GM23338 (cell line): Measurements from ENCODE around the gene SCAF8. TPM values are rescaled to one million over a fixed set of nuclear protein-coding genes. Genes with fewer than 3 reads are reported as not detected.

Experiments
- ATAC-seq: fragments of 200-7000 bp; cut with Tn5 transposase; 3 replicates; pipeline ENCODE4 v1.9.1; 2020
- DNase-seq: peaks from one replicate; pipeline ENCODE4 v3.0.0-alpha.2; 2015; ENCODE audit warnings: low spot score
- H2AFZ ChIP-seq: fragments of 200-600 bp; sonication (generic); 2 replicates; pipeline ENCODE4 v1.8.0; 2016; ENCODE audit warnings: antibody characterized with exemption, mild to moderate bottlenecking, moderate library complexity
- H3F3A ChIP-seq: fragments of 200-600 bp; sonication (generic); replicated peaks from 2 replicates; pipeline ENCODE4 v1.8.0; 2017; ENCODE audit warnings: antibody characterized with exemption, mixed run types, low read depth
- H3K27ac ChIP-seq: fragments of 200-600 bp; sonication (generic); 2 replicates; pipeline ENCODE4 v1.6.1; 2016; ENCODE audit warnings: low read depth
- H3K27me3 ChIP-seq: fragments of 200-600 bp; sonication (generic); 2 replicates; pipeline ENCODE4 v1.8.0; 2016; ENCODE audit warnings: mild to moderate bottlenecking, mixed run types, moderate library complexity; ENCODE audit not compliant: insufficient read depth
- H3K36me3 ChIP-seq: fragments of 200-600 bp; sonication (generic); 2 replicates; pipeline ENCODE4 v1.8.0; 2016; ENCODE audit warnings: mild to moderate bottlenecking; ENCODE audit not compliant: insufficient read depth
- H3K4me1 ChIP-seq: fragments of 200-600 bp; sonication (generic); 2 replicates; pipeline ENCODE4 v1.8.0; 2016; ENCODE audit warnings: mild to moderate bottlenecking, moderate library complexity; ENCODE audit not compliant: insufficient read depth
- H3K4me2 ChIP-seq: fragments of 200-600 bp; sonication (generic); 2 replicates; pipeline ENCODE4 v1.7.1; 2017; ENCODE audit warnings: mixed run types
- H3K4me3 ChIP-seq: fragments of 200-600 bp; sonication (generic); 2 replicates; pipeline ENCODE4 v1.6.1; 2016; ENCODE audit warnings: mixed run types
- H3K79me2 ChIP-seq: fragments of 200-600 bp; sonication (generic); replicated peaks from 2 replicates; pipeline ENCODE4 v1.8.0; 2017; ENCODE audit warnings: mild to moderate bottlenecking; ENCODE audit not compliant: insufficient read depth
- H3K9me2 ChIP-seq: fragments of 200-600 bp; sonication (generic); 2 replicates; pipeline ENCODE4 v1.8.0; 2017; ENCODE audit not compliant: insufficient read depth
- H4K20me1 ChIP-seq: fragments of 200-600 bp; sonication (generic); replicated peaks from 2 replicates; pipeline ENCODE4 v1.8.0; 2017; ENCODE audit warnings: mild to moderate bottlenecking; ENCODE audit not compliant: insufficient read depth
- H3K27ac Mint-ChIP-seq: 2 replicates; pipeline ENCODE4 v1.8.0; 2020; ENCODE audit warnings: inconsistent platforms, mild to moderate bottlenecking, moderate library complexity, mixed read lengths
- H3K27me3 Mint-ChIP-seq: 3 replicates; pipeline ENCODE4 v1.8.0; 2022; ENCODE audit warnings: low read depth, mild to moderate bottlenecking, moderate library complexity, mixed read lengths, inconsistent platforms; ENCODE audit not compliant: insufficient read depth, poor library complexity
- H3K36me3 Mint-ChIP-seq: 3 replicates; pipeline ENCODE4 v1.8.0; 2021; ENCODE audit warnings: low read depth, mild to moderate bottlenecking, inconsistent platforms, moderate library complexity, mixed read lengths
- H3K4me1 Mint-ChIP-seq: 3 replicates; pipeline ENCODE4 v1.8.0; 2020; ENCODE audit warnings: mild to moderate bottlenecking, inconsistent platforms, mixed read lengths
- H3K4me3 Mint-ChIP-seq: 3 replicates; pipeline ENCODE4 v1.8.0; 2021; ENCODE audit warnings: moderate library complexity, mild to moderate bottlenecking, inconsistent platforms, mixed read lengths
- H3K9me3 Mint-ChIP-seq: 3 replicates; pipeline ENCODE4 v1.8.0; 2020; ENCODE audit warnings: moderate library complexity, mild to moderate bottlenecking, inconsistent platforms, mixed read lengths
- CREB1 ChIP-seq: fragments of 250-450 bp; sonication (Bioruptor Pico); IDR thresholded peaks from 2 replicates; pipeline ENCODE4 v1.5.0; 2020; ENCODE audit warnings: low read depth, mild to moderate bottlenecking, moderate library complexity
- EZH2 ChIP-seq: fragments of 200-600 bp; sonication (generic); IDR thresholded peaks from one replicate; pipeline ENCODE4 v1.8.0; 2017; ENCODE audit warnings: antibody characterized with exemption, mild to moderate bottlenecking, low read depth; ENCODE audit not compliant: unreplicated experiment
- EZH2phosphoT487 ChIP-seq: fragments of 200-600 bp; sonication (generic); IDR thresholded peaks from one replicate; pipeline ENCODE4 v1.8.1; 2018; ENCODE audit warnings: antibody characterized with exemption; ENCODE audit not compliant: unreplicated experiment
- JUNB ChIP-seq: IDR thresholded peaks from one replicate; pipeline ENCODE4 v1.6.1; 2016; ENCODE audit warnings: antibody characterized with exemption; ENCODE audit not compliant: unreplicated experiment
- NANOG ChIP-seq: IDR thresholded peaks from 2 replicates; pipeline ENCODE4 v1.6.1; 2016; ENCODE audit warnings: antibody characterized with exemption, borderline replicate concordance
- POLR2AphosphoS5 ChIP-seq: IDR thresholded peaks from 2 replicates; pipeline ENCODE4 v1.6.1; 2016; ENCODE audit warnings: antibody characterized with exemption, low read depth
- STAT1 ChIP-seq: IDR thresholded peaks from one replicate; pipeline ENCODE4 v1.6.1; 2016; ENCODE audit warnings: antibody characterized with exemption; ENCODE audit not compliant: unreplicated experiment
- ZNF114 ChIP-seq: fragments of 250-450 bp; sonication (Bioruptor Pico); IDR thresholded peaks from 2 replicates; pipeline ENCODE4 v1.5.0; 2020; ENCODE audit warnings: mild to moderate bottlenecking, moderate library complexity
- ZNF331 ChIP-seq: fragments of 250-450 bp; sonication (Bioruptor Pico); IDR thresholded peaks from 2 replicates; pipeline ENCODE4 v1.5.0; 2020; ENCODE audit warnings: low read depth, mild to moderate bottlenecking, moderate library complexity
- polyA plus RNA-seq: library from polyadenylated mRNA; unstranded; fragments of >200 nt; fragmentation: Nextera tagmentation; extraction: Ambion mirVana; gene quantifications from 2 replicates; pipeline ENCODE4 v1.2.1, GENCODE V29; 2016
- total RNA-seq: library from RNA; depleted of rRNA; stranded (reverse); fragments of >200 nt; shearing (Covaris generic); gene quantifications from 2 replicates; pipeline ENCODE4 v1.2.3, GENCODE V29; 2014
- TF ChIP-seq, protein P1 (sequence below): fragments of 250-450 bp; sonication (Bioruptor Pico); IDR thresholded peaks from 2 replicates; pipeline ENCODE4 v1.5.0; 2020; ENCODE audit warnings: mild to moderate bottlenecking, moderate library complexity
- TF ChIP-seq, protein P2 (sequence below): IDR thresholded peaks from 2 replicates; pipeline ENCODE4 v1.6.1; 2016; ENCODE audit warnings: antibody characterized with exemption
- TF ChIP-seq, protein P3 (sequence below), 2 experiments: fragments of 200-600 bp in 1 of 2; sonication (generic) in 1 of 2; conservative IDR thresholded peaks; 2 replicates each; pipeline versions ENCODE4 v1.5.1 to v1.6.1; 2016 to 2017; ENCODE audit warnings: antibody characterized with exemption in 2 of 2, low read depth in 2 of 2, mild to moderate bottlenecking in 2 of 2, moderate library complexity in 1 of 2
- TF ChIP-seq, protein P4 (sequence below): IDR thresholded peaks from one replicate; pipeline ENCODE4 v1.6.1; 2018; ENCODE audit warnings: antibody characterized with exemption; ENCODE audit not compliant: unreplicated experiment

The SCAF8 gene
- total and polyA plus RNA-seq, 2 experiments from 2014 or later, result 13.8 to 37.9 TPM

DNA sequence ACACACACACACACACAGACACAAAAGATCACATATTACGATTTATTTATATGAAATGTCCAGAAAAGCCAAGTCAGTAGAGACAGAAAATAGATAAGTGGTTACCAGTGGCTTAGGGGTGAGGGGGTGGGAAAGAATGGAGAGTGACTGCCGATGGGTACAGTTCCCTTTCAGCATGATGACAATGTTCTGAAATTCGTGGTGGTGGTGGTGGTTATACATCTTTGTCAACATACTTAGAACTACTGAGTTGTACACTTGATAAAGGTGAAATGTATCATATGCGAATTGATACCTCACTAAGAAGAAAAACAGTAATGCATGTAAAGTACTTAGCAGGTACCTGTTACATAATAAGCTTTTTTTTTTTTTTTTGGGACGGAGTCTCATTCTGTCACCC is 124.3 kb downstream of the SCAF8 start (continued):
- TF ChIP-seq, protein P1, sequence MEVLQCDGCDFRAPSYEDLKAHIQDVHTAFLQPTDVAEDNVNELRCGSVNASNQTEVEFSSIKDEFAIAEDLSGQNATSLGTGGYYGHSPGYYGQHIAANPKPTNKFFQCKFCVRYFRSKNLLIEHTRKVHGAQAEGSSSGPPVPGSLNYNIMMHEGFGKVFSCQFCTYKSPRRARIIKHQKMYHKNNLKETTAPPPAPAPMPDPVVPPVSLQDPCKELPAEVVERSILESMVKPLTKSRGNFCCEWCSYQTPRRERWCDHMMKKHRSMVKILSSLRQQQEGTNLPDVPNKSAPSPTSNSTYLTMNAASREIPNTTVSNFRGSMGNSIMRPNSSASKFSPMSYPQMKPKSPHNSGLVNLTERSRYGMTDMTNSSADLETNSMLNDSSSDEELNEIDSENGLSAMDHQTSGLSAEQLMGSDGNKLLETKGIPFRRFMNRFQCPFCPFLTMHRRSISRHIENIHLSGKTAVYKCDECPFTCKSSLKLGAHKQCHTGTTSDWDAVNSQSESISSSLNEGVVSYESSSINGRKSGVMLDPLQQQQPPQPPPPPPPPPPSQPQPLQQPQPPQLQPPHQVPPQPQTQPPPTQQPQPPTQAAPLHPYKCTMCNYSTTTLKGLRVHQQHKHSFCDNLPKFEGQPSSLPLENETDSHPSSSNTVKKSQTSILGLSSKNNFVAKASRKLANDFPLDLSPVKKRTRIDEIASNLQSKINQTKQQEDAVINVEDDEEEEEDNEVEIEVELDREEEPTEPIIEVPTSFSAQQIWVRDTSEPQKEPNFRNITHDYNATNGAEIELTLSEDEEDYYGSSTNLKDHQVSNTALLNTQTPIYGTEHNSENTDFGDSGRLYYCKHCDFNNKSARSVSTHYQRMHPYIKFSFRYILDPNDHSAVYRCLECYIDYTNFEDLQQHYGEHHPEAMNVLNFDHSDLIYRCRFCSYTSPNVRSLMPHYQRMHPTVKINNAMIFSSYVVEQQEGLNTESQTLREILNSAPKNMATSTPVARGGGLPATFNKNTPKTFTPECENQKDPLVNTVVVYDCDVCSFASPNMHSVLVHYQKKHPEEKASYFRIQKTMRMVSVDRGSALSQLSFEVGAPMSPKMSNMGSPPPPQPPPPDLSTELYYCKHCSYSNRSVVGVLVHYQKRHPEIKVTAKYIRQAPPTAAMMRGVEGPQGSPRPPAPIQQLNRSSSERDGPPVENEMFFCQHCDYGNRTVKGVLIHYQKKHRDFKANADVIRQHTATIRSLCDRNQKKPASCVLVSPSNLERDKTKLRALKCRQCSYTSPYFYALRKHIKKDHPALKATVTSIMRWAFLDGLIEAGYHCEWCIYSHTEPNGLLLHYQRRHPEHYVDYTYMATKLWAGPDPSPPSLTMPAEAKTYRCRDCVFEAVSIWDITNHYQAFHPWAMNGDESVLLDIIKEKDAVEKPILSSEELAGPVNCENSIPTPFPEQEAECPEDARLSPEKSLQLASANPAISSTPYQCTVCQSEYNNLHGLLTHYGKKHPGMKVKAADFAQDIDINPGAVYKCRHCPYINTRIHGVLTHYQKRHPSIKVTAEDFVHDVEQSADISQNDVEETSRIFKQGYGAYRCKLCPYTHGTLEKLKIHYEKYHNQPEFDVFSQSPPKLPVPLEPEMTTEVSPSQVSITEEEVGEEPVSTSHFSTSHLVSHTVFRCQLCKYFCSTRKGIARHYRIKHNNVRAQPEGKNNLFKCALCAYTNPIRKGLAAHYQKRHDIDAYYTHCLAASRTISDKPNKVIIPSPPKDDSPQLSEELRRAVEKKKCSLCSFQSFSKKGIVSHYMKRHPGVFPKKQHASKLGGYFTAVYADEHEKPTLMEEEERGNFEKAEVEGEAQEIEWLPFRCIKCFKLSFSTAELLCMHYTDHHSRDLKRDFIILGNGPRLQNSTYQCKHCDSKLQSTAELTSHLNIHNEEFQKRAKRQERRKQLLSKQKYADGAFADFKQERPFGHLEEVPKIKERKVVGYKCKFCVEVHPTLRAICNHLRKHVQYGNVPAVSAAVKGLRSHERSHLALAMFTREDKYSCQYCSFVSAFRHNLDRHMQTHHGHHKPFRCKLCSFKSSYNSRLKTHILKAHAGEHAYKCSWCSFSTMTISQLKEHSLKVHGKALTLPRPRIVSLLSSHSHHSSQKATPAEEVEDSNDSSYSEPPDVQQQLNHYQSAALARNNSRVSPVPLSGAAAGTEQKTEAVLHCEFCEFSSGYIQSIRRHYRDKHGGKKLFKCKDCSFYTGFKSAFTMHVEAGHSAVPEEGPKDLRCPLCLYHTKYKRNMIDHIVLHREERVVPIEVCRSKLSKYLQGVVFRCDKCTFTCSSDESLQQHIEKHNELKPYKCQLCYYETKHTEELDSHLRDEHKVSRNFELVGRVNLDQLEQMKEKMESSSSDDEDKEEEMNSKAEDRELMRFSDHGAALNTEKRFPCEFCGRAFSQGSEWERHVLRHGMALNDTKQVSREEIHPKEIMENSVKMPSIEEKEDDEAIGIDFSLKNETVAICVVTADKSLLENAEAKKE (CRISPR knock-in tag), result no peak
- TF ChIP-seq ZNF114 (CRISPR knock-in tag), result no peak
- TF ChIP-seq EZH2phosphoT487, result no peak

DNA sequence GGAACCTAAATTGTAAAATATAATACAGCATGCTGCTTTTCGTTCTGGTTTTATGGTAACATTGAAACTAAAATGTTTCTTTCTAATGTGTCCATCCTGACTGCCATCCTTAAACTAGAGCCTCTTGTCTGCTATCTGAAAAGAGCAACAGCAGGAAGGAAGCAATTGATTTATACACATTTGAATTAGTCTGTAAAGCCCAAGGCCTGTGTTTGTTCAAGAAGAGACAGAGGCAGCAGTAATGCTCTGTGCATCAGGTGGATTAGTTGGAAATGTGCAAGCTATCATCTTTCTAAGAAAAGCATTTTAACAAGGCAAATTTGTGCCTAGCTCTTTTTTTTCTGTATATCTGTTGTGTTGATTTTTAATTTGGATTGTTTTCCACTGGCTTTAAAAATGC is 128.6 kb downstream of the SCAF8 start:
- no peak overlapping the region for H3K4me3 ChIP-seq
- no peaks in the 10 kb centered on the region for H3K27me3 ChIP-seq
- H3K36me3 ChIP-seq, result no peaks in the 10 kb centered on the region
- H3K9me2 ChIP-seq, result no peaks in the 10 kb centered on the region
- Mint-ChIP-seq H3K9me3 (no peaks in the 10 kb centered on the region), H3K27ac (no peak overlapping the region), H3K36me3 (no peaks in the 10 kb centered on the region), H3K4me3 (no peak overlapping the region), H3K27me3 (no peaks in the 10 kb centered on the region), H3K4me1 (peaks cover 12% of the 10 kb centered on the region)
- peaks cover 4% of the 10 kb centered on the region; the same call in 1 of the 2 replicates for H4K20me1 ChIP-seq
- no peak overlapping the region for H2AFZ ChIP-seq
- peaks cover 13% of the 10 kb centered on the region; the same call in 1 of the 2 replicates for H3K79me2 ChIP-seq
- peaks cover 10% of the 10 kb centered on the region for H3K4me1 ChIP-seq
- H3F3A ChIP-seq, result no peaks in the 10 kb centered on the region
- DNase-seq (no peak), ATAC-seq (no peak)
- H3K27ac ChIP-seq, result no peak overlapping the region
- no peak overlapping the region for H3K4me2 ChIP-seq
- TF ChIP-seq STAT1, result no peak
- TF ChIP-seq, protein P2, sequence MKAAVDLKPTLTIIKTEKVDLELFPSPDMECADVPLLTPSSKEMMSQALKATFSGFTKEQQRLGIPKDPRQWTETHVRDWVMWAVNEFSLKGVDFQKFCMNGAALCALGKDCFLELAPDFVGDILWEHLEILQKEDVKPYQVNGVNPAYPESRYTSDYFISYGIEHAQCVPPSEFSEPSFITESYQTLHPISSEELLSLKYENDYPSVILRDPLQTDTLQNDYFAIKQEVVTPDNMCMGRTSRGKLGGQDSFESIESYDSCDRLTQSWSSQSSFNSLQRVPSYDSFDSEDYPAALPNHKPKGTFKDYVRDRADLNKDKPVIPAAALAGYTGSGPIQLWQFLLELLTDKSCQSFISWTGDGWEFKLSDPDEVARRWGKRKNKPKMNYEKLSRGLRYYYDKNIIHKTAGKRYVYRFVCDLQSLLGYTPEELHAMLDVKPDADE, result no peak
- TF ChIP-seq ZNF331 (CRISPR knock-in tag), result no peak
- TF ChIP-seq NANOG, result no peak
- no peak for TF ChIP-seq EZH2phosphoT487
- TF ChIP-seq POLR2AphosphoS5, result no peak
- TF ChIP-seq CREB1 (CRISPR knock-in tag), result no peak
- TF ChIP-seq, protein P3, sequence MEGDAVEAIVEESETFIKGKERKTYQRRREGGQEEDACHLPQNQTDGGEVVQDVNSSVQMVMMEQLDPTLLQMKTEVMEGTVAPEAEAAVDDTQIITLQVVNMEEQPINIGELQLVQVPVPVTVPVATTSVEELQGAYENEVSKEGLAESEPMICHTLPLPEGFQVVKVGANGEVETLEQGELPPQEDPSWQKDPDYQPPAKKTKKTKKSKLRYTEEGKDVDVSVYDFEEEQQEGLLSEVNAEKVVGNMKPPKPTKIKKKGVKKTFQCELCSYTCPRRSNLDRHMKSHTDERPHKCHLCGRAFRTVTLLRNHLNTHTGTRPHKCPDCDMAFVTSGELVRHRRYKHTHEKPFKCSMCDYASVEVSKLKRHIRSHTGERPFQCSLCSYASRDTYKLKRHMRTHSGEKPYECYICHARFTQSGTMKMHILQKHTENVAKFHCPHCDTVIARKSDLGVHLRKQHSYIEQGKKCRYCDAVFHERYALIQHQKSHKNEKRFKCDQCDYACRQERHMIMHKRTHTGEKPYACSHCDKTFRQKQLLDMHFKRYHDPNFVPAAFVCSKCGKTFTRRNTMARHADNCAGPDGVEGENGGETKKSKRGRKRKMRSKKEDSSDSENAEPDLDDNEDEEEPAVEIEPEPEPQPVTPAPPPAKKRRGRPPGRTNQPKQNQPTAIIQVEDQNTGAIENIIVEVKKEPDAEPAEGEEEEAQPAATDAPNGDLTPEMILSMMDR (conservative IDR thresholded peaks at IDR 0.05; ENCODE audit: low read depth in 2 of 2), result no peak
- TF ChIP-seq EZH2, result no peak
- TF ChIP-seq, protein P4, sequence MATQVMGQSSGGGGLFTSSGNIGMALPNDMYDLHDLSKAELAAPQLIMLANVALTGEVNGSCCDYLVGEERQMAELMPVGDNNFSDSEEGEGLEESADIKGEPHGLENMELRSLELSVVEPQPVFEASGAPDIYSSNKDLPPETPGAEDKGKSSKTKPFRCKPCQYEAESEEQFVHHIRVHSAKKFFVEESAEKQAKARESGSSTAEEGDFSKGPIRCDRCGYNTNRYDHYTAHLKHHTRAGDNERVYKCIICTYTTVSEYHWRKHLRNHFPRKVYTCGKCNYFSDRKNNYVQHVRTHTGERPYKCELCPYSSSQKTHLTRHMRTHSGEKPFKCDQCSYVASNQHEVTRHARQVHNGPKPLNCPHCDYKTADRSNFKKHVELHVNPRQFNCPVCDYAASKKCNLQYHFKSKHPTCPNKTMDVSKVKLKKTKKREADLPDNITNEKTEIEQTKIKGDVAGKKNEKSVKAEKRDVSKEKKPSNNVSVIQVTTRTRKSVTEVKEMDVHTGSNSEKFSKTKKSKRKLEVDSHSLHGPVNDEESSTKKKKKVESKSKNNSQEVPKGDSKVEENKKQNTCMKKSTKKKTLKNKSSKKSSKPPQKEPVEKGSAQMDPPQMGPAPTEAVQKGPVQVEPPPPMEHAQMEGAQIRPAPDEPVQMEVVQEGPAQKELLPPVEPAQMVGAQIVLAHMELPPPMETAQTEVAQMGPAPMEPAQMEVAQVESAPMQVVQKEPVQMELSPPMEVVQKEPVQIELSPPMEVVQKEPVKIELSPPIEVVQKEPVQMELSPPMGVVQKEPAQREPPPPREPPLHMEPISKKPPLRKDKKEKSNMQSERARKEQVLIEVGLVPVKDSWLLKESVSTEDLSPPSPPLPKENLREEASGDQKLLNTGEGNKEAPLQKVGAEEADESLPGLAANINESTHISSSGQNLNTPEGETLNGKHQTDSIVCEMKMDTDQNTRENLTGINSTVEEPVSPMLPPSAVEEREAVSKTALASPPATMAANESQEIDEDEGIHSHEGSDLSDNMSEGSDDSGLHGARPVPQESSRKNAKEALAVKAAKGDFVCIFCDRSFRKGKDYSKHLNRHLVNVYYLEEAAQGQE, result no peak
- no peak for TF ChIP-seq JUNB
- TF ChIP-seq ZNF114 (CRISPR knock-in tag), result no peak
